Dedifferentiated amniotic fluid mesenchymal stem cell (primary cell): ENCODE measurements around the gene MAB21L4.

Experiments
- DNase-seq: peaks from one replicate; pipeline ENCODE4 v3.0.0-alpha.2; 2016; ENCODE audit errors: extremely low spot score

Gene MAB21L4

DNA sequence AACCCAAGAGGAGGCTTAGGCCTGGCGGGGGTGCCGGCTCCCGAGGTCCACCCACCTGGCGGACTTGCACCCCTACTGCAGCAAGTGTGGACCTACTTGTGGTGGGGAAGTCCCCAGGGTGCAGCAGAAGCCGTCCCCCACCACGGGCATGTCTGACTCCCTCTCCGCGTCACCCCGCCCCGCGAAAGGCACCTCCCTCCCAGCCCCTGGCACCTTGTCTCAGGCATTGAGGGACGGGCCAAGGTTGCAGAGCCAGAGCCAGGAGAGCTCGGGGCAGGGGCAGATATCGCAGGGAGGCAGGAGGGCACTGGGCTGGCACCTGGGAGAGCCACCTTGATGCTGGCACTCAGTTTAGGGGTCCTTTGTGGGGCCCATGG, 29.2 kb upstream of the MAB21L4 start:
- DNase-seq: no peak

DNA sequence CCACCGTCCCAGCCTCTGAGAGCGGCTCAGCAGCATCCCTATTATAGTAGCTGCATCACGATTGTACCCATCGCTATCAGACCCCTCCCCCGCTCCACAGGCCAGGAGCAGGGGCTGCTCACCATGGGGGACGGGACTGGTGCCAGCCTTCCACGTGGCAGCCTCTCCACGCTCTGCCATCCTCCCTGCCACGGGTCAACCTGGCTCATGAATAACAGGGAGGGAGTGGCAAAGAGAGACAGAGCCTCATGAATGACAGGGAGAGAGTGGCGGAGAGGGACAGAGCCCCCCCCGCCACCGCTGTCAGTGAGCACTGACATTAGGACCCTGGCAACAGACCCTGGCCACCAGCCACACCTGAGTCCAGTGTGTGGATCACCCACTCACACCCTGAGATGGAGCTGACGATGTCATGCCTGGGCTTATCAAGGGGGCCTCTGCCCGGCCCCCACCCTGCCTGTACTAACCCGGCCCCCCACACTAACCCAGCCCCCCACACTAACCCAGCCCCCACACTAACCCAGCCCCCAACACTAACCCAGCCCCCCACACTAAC, 27.1 kb upstream of the MAB21L4 start:
- DNase-seq: no peak

DNA sequence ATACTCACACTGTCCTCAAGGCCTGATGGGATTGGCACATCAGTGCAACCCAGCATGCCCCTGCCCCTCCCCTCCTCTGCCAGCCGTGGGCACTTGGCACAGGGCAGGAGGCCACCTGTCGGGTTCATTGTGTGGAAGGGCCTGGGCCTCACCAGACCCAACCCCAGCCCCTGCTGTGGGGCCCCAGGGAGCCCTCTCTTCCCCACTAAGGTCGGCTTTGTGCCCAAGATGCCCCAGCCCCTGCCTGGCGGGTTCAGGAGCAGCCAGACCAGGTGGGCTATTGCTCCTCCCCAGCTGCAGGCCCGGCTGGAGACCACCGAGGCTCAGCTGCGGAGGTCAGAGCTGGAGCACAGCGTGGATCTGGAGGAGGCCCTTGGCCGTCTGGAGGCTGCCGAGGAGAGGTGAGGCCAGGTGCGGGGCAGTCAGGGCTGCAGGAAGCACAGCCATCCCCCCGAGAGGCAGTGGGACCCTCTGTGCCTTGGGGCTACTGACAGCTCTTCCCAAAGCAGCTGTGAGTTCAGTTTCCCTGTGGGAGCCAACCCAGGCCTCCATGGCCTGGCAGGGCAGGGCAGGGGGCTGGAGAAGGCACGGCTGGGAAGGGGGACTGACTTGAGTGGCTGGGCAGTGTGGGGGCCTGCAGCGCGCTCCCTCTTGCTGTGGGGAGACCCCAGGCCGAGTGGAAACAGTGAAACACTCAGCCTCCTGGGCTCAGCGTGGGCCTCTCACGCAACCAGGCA, 26.5 kb upstream of the MAB21L4 start:
- DNase-seq: no peak

DNA sequence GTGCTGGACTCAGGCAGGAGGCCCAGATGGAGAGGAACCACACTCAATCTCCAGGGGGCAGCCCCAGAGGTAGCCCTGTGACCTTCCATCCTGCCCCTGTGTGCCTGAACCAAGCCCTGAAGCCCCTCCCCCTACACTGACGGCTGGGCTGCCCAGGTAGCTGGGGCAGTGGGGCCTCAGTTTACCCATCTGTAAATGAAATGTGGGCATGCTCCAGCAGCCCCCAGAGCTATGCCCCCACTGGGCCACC, 26.0 kb upstream of the MAB21L4 start:
- DNase-seq: no peak

DNA sequence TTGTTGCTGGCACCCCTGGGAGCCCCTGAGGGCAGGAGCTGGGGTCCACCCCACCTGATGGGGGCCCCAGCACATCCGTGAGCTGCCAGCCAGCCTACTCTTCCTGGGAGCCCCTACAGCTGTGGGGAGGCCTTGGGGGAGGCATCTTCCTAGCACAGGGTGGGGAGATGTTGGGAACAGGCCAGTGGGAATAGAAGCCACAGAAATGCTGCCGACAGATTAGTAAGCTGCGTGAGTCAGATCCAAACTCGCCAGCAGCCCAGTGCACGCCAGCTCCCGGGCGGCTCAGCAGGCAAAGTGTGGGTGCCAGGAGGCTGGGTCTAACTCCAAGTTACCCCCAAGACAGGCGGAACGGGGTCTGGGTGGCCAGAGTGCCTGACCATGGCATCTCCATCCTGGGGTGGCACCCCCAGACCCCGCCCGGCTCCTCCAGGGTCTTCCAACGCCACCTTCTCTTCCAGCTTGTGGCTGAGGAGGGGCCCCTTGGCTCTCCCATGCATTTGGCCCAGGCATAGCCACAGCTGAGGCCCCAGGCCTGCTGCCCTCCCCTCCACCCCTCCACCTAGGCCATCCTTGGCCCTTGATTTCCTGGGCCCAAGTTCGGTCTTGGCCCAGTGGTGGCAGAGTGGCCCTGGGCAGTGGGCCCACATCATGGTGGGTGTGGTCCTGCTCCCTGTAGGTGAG, 25.5 kb upstream of the MAB21L4 start:
- DNase-seq: peak; percentile 92

DNA sequence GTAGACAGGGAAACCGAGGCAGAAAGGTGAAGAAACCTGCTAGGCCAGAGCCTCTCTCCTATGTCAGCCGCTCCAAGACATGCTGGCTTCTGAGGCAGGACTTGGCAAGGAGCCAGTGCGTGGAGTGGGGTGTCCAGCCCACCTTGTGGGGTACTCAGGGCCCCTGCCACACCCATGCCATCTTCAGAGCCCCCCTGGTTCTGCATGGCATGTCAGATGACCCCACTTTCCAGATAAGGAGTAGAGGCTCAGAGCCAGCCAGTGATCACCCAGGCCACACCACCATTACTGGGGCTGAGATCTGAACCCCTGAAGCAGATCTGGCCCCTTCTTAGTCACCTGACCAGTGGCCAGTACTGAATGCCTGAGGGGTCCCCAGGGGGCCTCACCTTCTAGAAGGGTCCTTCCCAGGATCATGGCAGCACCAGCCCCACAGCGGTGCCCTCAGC, 24.9 kb upstream of the MAB21L4 start:
- no peak for DNase-seq

DNA sequence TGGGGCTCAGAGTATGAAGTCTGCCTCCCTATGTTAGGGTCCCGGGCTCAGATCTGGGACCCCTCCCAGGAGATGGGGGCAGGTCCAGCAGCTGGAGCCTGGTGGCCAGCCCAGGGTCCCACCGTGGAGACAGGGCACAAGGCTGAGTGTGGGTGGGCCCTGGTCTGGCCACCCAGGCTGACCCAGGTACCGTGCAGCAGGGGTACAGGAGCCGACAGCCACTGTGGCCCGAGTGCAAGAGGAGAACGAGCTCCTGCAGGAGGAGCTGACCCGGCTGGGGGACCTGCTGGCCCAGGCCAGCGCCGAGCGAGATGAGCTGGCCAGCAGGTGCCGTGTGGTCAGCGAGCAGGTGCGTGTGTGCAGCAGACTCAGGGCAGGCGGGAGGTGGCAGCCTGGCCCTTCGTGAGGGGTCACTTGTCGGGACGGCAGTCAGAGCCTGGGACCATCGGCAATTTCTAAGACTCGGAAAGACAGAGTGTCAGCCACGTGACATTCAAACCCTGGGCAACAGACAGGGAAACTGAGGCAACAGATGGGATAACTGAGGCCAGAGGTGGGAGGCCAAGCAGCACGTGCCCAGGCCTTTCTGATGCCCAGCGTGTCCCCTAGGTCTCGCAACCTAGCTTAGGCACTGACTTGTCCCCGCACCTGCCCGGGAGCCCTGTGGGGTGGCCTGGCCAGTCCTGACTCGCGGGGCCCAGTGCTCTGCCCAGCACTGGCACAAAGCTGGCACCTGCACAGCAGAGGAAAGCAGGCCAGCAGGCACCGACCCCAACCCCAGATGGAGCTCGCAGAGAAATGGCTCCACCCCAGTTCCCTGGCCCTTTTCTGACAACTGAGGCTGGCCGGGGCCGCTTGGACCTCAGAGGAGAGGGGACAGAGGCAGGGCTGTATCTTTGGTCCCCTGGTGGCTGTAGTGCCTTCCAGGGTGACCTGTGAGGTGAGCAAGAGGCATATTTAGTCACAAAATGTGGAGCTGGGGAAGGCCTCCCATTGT, 24.1 kb upstream of the MAB21L4 start:
- no peak for DNase-seq

DNA sequence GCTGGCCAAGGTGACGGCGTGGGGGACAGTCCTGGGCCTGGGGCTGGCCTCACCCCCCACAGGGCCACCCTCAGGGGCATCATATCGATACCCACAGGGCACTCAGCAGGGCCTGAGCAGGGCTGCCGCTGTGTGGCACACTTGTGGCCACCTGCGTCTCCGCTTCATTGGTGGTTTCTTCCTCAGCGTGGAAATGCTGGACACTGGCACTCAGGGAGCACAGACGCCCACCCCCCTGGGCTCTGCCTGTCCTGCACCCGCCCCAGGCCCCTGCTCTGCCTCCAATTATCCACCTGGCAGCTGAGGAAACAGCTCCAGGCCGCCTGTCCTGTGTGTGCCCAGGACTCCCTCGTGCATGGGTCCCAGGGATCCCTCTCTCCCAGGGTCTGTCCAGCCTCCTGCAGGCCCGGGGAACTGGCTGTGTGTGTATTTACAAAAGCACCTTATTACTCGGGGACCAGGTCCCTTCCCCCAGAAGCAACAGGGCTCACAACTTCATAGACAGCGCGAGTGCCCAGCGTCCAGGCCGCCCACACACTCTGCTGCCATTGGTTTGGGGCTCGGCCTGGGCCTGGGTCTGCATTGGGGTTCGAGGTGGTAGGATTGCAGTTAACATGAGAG, 23.3 kb upstream of the MAB21L4 start:
- DNase-seq: no peak

DNA sequence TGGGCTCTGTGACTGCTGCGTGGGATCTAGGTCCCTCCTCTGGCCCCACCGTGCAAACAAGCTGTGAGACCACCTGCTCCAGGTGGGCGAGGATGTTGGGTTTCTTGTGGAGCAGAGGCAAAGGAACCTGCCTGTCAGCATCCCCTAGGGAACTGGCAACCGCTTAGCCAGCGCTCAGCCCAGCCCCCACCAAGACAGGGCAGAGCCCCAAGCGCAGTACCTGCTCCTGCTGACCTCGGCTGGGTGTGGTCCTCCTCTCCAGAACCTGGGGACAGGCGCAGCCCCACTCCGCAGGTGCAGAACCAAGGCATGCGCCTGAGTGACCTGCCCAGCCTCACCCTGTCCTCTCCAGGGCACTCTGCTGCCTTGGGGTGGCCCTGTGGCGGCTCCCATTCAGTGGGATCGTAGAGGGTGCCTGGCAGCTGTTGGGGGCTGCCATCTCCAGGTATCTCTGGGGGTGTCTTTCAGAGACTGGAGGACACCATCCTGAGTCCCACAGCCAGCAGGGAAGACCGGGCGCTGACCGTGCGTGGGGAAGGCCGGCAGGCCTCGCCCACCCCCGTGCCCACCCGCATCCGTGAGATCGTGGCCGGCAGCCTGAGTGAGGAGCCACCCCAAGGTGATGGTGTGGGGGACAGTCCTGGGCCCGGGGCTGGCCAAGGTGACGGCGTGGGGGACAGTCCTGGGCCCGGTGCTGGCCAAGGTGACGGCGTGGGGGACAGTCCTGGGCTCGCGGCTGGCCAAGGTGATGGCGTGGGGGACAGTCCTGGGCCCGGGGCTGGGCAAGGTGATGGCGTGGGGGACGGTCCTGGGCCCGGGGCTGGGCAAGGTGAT, 22.5 kb upstream of the MAB21L4 start:
- no peak for DNase-seq

DNA sequence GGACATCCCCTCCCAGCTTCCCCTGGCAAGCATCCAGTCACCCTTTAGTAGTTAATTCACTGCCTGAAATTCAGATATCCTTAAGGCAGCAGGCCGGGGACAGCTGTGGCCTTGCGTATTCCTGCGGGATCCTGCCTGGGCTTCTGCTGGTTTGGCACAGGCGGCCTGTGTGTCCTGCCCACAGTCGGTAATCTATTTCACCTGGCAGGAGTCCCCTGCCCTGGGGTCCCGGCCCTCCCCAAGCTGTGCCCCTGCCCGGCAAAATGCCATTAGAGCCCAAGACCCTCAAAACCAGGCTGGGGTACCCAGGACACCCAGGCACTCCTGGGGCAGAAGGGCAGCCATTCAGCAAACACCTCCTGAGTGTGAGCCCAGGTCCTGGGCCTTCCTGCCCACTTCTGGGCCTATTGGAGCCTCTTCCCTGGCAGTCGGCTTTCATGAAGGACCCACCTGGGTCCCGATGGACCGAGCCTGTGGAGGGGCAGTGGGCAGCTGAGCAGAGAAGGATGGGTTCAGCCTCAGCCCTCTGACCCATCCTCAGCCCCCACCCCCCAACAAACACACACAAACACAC, 21.8 kb upstream of the MAB21L4 start:
- DNase-seq: no peak

DNA sequence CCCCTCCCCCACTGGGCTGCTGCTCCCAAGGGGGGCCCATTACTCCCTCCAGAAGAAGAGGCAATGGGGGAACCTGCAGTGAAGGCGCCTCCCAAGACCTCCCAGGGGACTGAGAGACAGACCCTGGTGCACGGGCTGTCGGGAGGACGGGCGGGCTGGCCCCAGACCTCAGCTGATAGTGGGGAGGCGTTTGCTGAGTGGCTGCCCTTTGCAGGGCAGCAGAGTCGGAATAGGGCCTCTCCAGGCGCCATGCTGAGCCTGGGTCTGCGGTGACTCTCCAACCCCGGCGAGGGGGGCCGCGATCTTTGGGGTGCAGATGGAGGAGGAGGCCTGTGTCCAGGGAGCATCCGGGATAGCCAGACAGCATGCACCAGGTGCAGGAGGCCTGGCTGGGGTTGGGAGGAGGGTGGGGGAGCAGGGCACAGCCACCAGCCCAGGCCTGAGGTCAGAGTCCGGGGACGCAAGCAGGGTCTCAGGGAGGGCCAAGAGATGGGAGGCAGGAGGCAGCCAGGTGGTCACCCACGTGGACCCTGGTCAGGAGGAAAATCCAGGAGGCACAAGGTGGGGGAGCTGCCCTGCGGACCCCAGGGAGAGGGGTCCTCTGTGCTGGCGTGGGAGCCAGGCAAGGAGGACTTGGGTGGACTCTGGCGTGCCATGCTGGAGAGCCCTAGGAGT, 21.2 kb upstream of the MAB21L4 start:
- no peak for DNase-seq

DNA sequence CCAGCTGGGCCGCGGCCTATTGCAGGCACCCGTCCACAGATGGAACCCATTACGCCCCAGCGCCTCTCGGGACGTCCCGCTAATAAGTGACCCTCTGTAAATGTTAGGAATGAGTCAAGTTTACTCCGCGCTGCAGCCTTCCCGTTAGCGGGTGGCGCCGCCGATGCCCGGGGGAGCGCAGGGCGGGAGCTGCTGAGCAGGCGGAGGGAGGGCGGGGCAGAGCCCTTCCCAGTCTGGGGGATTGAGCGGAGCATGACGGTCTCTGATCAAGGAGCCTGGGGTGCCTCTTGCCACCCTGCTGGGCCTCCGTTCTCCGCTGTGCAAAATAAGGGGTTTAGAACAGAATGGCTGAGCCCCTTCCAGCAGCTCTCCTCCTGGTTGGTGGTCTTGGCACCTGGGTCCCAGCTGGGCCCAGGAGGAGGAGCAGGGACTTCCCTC, 20.6 kb upstream of the MAB21L4 start:
- DNase-seq: peak; percentile 66

DNA sequence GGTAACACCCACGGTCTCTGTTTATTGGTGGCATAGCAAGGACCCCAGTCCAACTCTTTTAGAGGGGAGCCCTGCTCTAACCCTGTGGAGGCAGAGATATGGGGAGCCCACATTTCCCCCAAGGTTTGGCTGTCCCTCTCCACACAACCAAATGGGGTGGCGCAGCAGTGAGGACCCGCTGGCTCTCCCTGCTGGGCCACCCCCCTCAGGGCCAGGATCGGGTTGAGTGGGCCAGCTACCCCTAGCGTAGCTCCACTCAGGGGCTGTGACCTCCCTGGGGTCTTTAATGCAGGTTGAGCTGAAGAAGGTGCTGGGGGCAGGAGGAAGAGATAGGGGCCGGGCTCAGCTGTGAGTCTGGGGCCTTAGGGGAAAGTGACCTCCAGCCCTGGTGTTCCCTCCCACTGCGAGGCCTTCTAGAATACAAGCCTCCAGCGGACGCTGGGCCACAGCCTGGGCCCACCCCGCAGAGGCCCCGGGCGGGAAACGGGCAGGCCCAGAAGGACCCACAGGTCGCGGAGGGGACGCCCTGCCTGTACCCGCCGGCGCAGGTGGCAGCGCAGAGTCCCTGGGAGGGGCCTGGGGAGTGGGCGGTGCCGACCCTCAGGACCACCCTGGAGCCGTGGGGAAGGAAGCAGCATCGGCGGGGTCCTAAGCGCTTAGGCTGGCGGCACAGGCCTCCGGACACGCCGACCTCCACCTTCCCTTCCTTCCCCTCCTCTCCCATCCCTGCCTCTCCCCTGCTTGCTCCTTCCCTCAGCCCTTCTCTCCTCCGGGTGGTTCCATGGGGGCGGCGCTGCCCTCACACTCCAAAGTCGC, 19.8 kb upstream of the MAB21L4 start:
- DNase-seq: no peak

DNA sequence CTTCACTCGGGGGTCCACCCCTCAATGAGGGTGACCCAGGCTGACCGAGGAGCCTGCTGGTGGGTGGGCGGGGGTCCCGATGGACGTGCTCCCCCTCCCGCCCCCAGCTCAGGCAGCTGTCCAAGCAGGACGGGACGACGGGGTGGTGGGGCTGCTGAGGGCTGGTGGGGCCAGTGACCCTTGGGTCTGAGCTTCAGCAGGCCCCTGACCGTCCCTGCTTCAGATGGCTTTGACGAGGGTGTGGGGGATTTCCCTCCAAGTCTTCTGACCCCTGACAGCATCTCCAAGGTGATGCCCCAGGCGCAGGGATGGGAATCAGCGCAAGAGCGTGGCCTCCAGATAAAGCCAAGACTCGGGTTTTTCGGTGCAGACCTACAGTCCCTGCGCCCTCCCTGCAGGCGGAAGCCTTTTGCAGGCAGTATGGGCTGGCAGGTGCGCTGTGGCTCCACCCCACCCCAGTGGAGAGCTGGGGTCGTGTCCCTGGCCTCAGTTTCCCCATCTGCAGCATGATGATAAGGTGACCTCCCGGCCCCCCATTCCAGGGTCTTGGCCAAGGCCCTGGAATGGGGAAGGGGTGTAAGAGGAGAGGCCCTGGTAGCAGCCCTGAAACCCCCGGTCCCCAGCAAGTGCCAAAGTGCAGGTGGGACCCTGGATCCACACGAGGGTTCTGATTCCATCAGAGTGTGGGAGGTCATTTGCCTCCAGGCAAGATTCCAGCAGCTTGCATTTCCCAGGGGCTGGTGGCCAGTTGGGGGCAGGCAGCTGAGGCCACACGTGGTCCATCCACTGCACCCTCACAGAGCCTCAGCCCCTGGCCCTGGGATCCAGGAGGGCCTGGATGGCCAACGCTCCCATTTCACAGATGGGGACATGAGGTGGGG, 18.9 kb upstream of the MAB21L4 start:
- no peak for DNase-seq

DNA sequence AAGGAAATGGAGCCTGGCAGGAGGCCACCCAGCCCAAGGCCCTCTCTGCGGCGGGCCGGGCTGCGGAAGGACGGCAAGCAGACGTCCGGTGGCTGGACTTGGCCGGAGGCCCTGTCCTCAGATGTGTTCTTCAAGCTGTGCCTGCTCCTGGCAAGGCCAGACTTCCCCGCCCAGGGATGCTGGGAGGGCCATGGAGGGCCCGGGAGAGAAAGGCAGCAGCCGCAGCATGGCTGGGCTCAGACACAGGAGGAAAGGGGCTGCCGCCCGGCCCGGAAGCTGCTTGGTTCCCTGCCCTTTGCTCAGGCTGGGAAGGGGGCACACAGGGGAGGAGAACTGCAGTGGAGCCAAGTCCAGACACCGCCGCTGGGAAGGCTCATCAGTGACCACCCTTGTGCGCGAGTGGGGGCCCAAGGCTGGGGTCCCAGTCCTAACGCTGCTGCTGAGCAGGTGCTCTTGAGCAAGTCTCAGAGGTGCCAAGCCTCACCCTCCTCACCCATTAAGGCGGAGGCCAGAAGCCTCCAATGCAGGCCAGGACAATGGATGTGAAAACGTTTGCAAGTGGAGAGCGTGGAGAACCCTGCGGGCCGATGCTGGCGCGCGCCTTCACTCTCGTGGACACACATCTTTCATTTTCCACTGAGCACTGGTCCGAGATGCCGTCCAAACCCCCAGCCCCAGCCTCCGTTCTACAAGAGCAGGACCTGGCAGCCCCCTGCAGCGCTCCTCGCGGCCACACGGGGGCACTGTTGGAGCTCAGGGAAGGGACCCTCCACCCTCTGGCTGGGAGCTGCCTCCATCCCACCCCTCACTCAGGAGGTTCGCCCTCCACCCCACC, 18.1 kb upstream of the MAB21L4 start:
- peak; percentile 18 for DNase-seq

DNA sequence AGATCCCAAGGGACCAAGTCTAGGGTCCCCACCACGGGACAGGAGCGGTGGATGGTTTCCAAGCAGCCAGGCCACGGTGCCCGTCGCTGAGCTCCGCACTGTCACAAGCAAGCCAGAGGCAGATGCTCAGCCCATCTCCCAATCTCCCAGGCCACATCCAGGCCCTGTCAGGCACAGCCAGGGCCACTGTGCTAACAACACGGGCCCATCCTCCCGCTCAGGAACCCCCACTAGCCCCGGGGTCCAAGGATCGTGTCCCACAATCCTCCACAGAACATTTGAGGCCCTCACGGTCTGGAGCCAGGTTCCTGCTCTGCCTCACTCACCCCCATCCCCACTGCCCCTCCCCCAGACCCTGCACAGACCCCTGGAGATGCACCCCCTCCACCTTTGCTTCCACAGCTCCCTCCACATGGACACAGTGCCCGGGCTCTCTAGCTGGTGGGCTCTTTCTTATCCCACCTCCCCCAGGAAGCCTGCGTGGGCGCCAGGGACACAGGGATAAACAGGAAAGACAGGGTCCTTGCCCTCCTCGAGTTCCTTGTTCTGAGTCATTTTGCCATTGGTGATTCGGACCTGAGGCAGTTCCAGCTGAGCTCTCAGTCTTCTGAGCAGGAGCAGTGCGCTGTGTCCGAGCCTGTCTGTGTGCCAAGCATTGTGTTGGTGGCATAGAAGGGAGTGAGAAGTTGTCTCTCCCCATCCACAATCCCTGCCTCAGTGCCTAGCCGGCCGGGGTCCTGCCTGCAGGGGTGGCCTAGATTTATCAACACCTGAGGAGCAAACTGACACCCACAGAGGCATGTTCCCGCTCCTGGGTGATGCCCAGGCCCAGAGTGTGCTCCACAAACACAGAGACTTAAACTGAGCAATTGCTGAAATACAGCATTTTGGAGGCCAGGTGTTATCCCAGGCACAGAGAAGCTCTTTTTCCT, 17.2 kb upstream of the MAB21L4 start:
- DNase-seq: no peak
